ENCODE measurements around the gene PARD3.

DNA sequence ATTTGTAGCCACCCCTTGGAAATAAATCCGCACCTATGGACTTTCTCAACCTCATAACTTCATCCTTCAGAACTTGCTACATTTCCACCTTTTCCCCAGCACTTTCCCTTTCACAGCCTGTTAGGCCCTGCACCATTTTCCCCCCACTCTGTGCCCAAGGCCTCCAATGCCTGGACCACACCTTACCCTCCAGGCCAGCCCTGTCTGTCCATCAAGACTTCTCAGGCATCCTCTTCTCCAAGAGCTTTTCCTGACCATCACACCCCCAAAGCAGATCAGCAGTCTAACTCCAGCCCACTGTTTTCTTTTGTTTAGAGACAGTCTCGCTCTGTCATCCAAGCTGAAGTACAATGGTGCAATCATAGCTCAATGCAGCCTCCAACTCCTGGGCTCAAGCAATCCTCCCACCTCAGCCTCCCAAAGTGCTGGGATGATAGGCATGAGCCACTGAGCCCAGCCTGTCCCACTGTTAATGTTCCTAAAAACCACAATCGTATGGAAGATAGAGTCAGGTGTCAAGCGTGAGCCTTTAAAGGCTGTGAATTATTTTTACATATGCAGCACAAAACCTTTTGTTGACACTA lies 116.8 kb downstream of the PARD3 start:
- no peak for TF ChIP-seq EZH2 (IDR thresholded peaks at IDR 0.05; ENCODE audit: low read length, missing control alignments)
- no peak for TF ChIP-seq CTCF (conservative IDR thresholded peaks at IDR 0.05 in 1 of 2, IDR thresholded peaks at IDR 0.05 in 1 of 2; ENCODE audit: low read depth in 1 of 2, low read length in 2 of 2)

Measured in fibroblast of lung (primary cell).